NCI-H1105 treated with DMSO at 0.1 percent for 48 hours (cell line): ENCODE results near the gene FRRS1.

Experiments used
- DNase-seq: peaks from one replicate; lab custom pipeline; 2025; lab: John Stamatoyannopoulos, UW

FRRS1 gene

GRCh38 chr1:99674115-99675064 is 92.0 kb downstream of the FRRS1 start:
- DNase-seq: peak; percentile 76

GRCh38 chr1:99673315-99673714 is 93.1 kb downstream of the FRRS1 start:
- no peak for DNase-seq

DNA sequence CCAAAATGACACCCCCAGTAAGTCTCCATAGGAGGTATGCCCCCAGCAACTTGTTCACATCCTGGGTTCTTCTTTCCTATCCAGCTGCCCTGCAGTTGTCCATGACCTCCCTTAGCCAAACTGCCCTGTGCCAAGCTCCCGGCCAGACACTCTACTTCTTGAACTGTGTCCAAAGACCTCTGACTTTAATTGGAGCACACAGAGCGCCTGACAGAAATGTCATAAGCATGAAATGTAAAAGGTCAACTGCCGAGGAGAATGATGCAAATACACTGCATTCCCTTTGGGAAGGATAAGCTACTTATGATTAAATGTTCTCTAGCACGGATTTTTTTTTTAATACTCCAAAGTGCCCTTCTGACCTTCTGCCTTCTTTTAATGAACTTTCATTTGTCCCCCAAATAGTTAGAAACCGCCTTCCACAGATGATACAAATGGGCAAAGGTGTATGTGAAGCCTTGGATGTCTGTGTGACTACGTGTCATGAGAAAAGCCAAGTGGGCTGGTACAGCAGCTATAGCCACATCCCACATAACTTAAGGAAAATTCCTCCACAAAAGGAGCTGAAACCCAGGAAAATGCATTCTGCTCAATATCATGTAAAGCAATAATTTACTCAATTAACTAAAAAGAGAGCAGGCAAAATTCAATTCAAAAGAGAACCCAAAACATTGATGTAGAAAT is 93.8 kb downstream of the FRRS1 start:
- no peak for DNase-seq

- no peak for DNase-seq
These were observed 94.4 kb downstream of the FRRS1 start for GRCh38 chr1:99672038-99672437.

DNA sequence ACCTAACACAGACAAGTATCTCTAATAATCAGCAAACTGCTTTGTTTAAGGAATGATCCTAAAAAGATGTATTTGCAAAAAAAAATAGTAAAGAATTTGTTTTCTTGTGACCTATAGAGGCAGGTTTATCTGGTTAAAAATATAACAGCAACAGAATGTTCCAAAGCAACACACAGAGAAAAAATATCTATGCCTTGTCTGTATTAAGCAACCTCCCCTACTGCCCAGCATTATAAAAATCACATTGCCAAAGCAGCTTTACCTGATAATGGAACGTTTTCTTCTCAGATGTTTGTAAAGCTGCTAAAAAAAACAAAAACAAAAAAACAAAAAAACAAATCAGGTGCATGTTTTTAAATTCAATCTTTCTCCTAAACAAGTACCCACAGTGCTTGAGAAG is 95.9 kb downstream of the FRRS1 start:
- DNase-seq: no peak

DNA sequence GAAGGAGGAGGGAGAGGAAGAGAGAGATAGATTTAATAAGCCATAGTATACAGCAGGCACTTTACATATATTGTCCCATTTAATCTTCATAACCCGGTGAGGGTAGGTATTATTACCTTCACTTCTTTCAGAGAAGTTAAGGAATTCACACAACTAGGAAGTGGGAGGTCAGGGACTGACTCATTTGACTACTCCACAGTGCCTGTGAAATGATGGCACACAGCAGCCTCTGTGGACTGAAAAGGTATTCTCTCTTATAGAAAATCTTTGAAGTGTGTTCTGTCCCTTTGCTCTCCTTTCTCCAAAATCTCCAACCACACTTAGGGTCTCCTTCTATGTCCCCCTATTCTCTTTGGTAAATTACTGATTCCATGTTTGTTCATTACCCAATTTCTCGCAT is 96.6 kb downstream of the FRRS1 start:
- no peak for DNase-seq

DNA sequence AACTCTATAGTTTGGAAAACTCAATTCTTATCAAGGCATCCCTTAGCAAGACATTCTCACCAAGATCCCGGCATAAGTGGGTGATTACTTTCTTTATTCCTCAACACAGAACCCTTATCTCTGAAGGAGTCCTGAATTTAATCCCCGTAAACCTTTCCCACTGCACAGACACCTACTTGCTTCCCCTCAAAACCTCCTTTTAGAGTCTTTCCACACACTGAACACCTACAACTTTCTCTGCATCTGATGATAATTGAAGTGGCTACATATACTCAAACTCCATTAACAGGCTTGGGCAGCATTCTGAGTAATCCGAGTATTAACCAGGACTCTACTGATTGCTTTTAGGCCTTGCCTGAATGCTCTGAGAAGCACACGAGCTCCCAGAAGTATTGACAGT is 97.1 kb downstream of the FRRS1 start:
- DNase-seq: no peak

DNA sequence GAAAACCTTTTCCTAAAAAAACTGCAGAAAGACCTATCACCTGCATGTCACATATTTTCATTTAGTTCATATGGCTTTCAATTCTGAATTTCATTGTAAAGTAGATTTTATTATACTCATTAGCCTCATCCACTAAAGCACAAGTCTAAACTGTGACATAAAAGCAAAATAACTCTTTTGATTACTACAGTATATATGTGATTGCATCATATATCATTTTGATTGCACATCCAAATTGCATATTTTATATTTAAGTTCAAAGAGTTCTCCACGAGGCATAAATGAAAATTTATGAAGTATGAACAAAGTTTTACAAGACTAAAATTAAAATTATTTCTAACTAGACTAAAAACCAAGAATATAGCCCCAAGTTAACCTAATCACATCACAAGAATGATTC is 101.2 kb downstream of the FRRS1 start:
- no peak for DNase-seq

GRCh38 chr1:99663501-99663900 is 102.9 kb downstream of the FRRS1 start:
- no peak for DNase-seq

DNA sequence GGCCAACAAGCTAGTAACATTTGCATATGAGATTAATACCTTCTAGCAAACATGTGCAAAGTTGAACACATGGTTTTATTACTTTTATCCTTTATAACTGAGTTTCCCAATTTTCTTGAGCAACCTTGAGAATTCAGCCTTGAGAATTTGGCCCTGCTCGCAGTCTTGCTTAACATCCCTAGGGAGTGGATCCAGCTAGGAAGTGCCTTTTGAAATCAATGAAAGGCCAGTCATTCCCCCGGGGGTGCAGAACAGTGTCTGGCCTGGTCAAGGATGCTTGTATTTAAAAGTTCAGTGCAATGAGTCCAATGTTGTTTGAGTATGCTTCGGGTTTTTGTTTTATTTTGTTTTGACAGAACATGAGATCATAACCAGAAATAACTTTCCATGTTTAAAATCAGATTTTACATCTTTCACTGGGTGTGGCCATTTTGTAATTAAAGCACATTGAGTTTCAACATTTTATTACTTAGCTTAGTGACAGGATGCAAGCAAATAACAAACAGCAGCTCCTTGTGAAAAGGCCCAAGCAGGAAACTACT is 103.8 kb downstream of the FRRS1 start:
- DNase-seq: no peak

DNA sequence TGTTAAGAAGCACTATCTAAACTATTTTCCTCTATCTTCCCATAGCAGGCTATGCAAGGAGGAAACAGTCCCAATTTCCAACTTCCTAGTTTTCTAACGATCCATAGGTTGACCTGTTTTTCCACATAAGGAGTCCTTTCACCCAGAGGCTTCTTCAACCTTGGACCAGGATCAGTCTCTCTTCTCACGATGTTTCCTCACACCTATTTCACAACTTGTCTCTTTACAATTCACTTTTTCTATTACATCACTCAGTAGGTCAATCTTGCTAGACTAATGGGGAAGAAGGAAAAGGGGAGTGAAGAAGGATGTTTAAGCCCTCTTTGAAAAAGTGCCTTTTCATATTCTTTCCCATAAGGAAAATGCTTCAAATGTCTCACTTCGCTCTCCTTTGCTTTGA is 104.7 kb downstream of the FRRS1 start:
- DNase-seq: no peak

GRCh38 chr1:99660496-99660895 is 105.9 kb downstream of the FRRS1 start:
- no peak for DNase-seq

- DNase-seq: no peak
These were observed 106.7 kb downstream of the FRRS1 start for GRCh38 chr1:99659755-99660210.
